ENCODE data around the gene BOD1. TPM values are rescaled to one million over a fixed set of nuclear protein-coding genes. Genes with fewer than 3 reads are reported as not detected.

BOD1 gene
- total RNA-seq, 4 donors from 2014 or later, result 43.9 to 58.3 (median 48.3) TPM

- no peak for TF ChIP-seq POLR2A (IDR thresholded peaks at IDR 0.05; ENCODE audit: low read depth)
- no peak for TF ChIP-seq CTCF (IDR thresholded peaks at IDR 0.05)
- TF ChIP-seq EP300 (IDR thresholded peaks at IDR 0.05), result no peak
- TF ChIP-seq POLR2AphosphoS5 (IDR thresholded peaks at IDR 0.05), result no peak
- intact Hi-C loops (cut with DNase I), result no loop called here
- no peaks in the 10 kb centered on the region for H3K36me3 ChIP-seq
- peaks cover 0 to 21% (median 0%) of the 10 kb centered on the region in 4 donors for H3K27me3 ChIP-seq
- no peak for DNase-seq (ENCODE audit: extremely low spot score)
- no peaks in the 10 kb centered on the region for H3K4me1 ChIP-seq
- no peak overlapping the region for H3K4me3 ChIP-seq
- WGBS, result 78% methylated on average over 9 of the region's 9 CpGs
- no peaks in the 10 kb centered on the region for H3K9me3 ChIP-seq
- H3K27ac ChIP-seq (replicated peaks in 1 of 4), result no peak overlapping the region
Observed at GRCh38 chr5:173642191-173642816, 25.9 kb upstream of the BOD1 start.

GRCh38 chr5:173640156-173640804, 23.8 kb upstream of the BOD1 start:
- Histone ChIP-seq H3K4me3 (no peak overlapping the region), H3K36me3 (no peaks in the 10 kb centered on the region), H3K4me1 (no peaks in the 10 kb centered on the region), H3K9me3 (no peaks in the 10 kb centered on the region), H3K27ac (replicated peaks in 1 of 4) (no peak overlapping the region), H3K27me3 (peaks cover 0 to 3% (median 0%) of the 10 kb centered on the region in 4 donors)
- no peak for DNase-seq (ENCODE audit: extremely low spot score)
- 50% methylated on average over 4 of the region's 4 CpGs for WGBS
- intact Hi-C loops (cut with DNase I), result no loop called here
- TF ChIP-seq CTCF (IDR thresholded peaks at IDR 0.05) (peak in 1 of 3 experiments; percentile 5), POLR2A (IDR thresholded peaks at IDR 0.05; ENCODE audit: low read depth) (no peak)

- H3K4me1 ChIP-seq, result no peaks in the 10 kb centered on the region
- no peaks in the 10 kb centered on the region for H3K36me3 ChIP-seq
- intact Hi-C loops (cut with DNase I), result no loop called here
- 78% methylated on average over 9 of the region's 10 CpGs for WGBS
- TF ChIP-seq POLR2AphosphoS5 (IDR thresholded peaks at IDR 0.05) (no peak), CTCF (IDR thresholded peaks at IDR 0.05) (no peak), POLR2A (IDR thresholded peaks at IDR 0.05; ENCODE audit: low read depth) (no peak), EP300 (IDR thresholded peaks at IDR 0.05) (no peak)
- no peak overlapping the region for H3K27ac ChIP-seq (replicated peaks in 1 of 4)
- no peaks in the 10 kb centered on the region for H3K9me3 ChIP-seq
- DNase-seq (ENCODE audit: extremely low spot score), result no peak
- no peak overlapping the region for H3K4me3 ChIP-seq
- no peaks in the 10 kb centered on the region for H3K27me3 ChIP-seq
Observed at GRCh38 chr5:173638126-173639040, 21.9 kb upstream of the BOD1 start.

GRCh38 chr5:173637340-173637739, 20.9 kb upstream of the BOD1 start:
- Histone ChIP-seq H3K4me1 (no peaks in the 10 kb centered on the region), H3K36me3 (no peaks in the 10 kb centered on the region), H3K9me3 (no peaks in the 10 kb centered on the region), H3K27ac (replicated peaks in 1 of 4) (no peak overlapping the region), H3K4me3 (no peak overlapping the region), H3K27me3 (no peaks in the 10 kb centered on the region)
- TF ChIP-seq POLR2A (IDR thresholded peaks at IDR 0.05; ENCODE audit: low read depth), result no peak
- no peak for TF ChIP-seq EP300 (IDR thresholded peaks at IDR 0.05)
- no peak for TF ChIP-seq POLR2AphosphoS5 (IDR thresholded peaks at IDR 0.05)
- no peak for TF ChIP-seq CTCF (IDR thresholded peaks at IDR 0.05)
- 83% methylated on average over 7 of the region's 7 CpGs for WGBS
- intact Hi-C loops (cut with DNase I), result no loop called here
- DNase-seq (ENCODE audit: extremely low spot score), result no peak
